Natural killer cell treated with Interleukin-12 subunit alpha and Interleukin-12 subunit beta and Interleukin-15 and Interleukin-18, amount 100 ng/mL, for 72 hours (primary cell): ENCODE results near the gene PPIA. TPM values are rescaled to one million over a fixed set of nuclear protein-coding genes. Genes with fewer than 3 reads are reported as not detected.

Experiments
- ATAC-seq, 2 donors: fragments of 150-1000 bp; cut with Tn5 transposase in 1 of 2; sonication (Bioruptor Pico), chemical (Tn5 transposase) in 1 of 2; 2 replicates each; pipeline ENCODE4 v1.10.0; 2021
- DNase-seq: peaks from one replicate; pipeline ENCODE4 v3.0.0; 2022; ENCODE audit warnings: low spot score
- H3K27ac Mint-ChIP-seq, 2 donors: 1 replicate in 1 of 2; 2 replicates in 1 of 2; pipeline ENCODE4 v1.8.0; 2022; ENCODE audit warnings: mixed read lengths in 2 of 2, mild to moderate bottlenecking in 1 of 2, moderate library complexity in 1 of 2
- H3K27me3 Mint-ChIP-seq, 2 donors: 1 replicate in 1 of 2; 2 replicates in 1 of 2; pipeline ENCODE4 v1.8.0; 2022; ENCODE audit warnings: mixed read lengths in 2 of 2
- H3K36me3 Mint-ChIP-seq: one replicate; pipeline ENCODE4 v1.8.0; 2022; ENCODE audit warnings: mixed read lengths
- H3K4me1 Mint-ChIP-seq, 2 donors: 1 replicate in 1 of 2; 2 replicates in 1 of 2; pipeline ENCODE4 v1.8.0; 2022; ENCODE audit warnings: low read depth in 2 of 2, mixed read lengths in 2 of 2, mild to moderate bottlenecking in 1 of 2
- H3K4me3 Mint-ChIP-seq: one replicate; pipeline ENCODE4 v1.8.0; 2022; ENCODE audit warnings: mixed read lengths
- H3K9me3 Mint-ChIP-seq: 2 replicates; pipeline ENCODE4 v1.8.0; 2022; ENCODE audit warnings: mixed read lengths
- total RNA-seq, 2 donors: library from RNA; stranded (reverse); gene quantifications; one replicate each; pipeline ENCODE4 v1.2.3, GENCODE V29; 2022

Gene PPIA
- total RNA-seq, result 1,000 to 10,000 TPM; 1,523 to 1,782 TPM

- Mint-ChIP-seq H3K4me3 (peak within 1 kb of the TSS; percentile 95), H3K27me3 (no peaks in the 10 kb centered on the region), H3K9me3 (no peaks in the 10 kb centered on the region), H3K36me3 (peaks cover 39% of the 10 kb centered on the region), H3K4me1 (peaks cover 26 to 37% of the 10 kb centered on the region in 2 donors), H3K27ac (peak within 1 kb of the TSS; percentile 95 to 96)
- DNase-seq (peak; percentile 99), ATAC-seq (peak; percentile 94 to 96)
These were observed at the start of gene PPIA for GRCh38 chr7:44796504-44797328. PPIA (plus strand) TSS chr7:44796681; CDS start chr7:44796725, 44 bp downstream.

GRCh38 chr7:44748045-44748947 lies 48.2 kb upstream of the PPIA start, which contains the start of gene ZMIZ2:
ZMIZ2 (plus strand) TSS chr7:44748847; CDS start chr7:44756250, 7,403 bp downstream.
- Mint-ChIP-seq H3K4me1 (peaks cover 33 to 36% of the 10 kb centered on the region in 2 donors), H3K36me3 (no peaks in the 10 kb centered on the region), H3K27ac (peak within 1 kb of the TSS; percentile 73 to 86), H3K27me3 (no peaks in the 10 kb centered on the region), H3K9me3 (no peaks in the 10 kb centered on the region), H3K4me3 (peak within 1 kb of the TSS; percentile 90)
- DNase-seq (peak; percentile 94), ATAC-seq (peak; percentile 95)

DNA sequence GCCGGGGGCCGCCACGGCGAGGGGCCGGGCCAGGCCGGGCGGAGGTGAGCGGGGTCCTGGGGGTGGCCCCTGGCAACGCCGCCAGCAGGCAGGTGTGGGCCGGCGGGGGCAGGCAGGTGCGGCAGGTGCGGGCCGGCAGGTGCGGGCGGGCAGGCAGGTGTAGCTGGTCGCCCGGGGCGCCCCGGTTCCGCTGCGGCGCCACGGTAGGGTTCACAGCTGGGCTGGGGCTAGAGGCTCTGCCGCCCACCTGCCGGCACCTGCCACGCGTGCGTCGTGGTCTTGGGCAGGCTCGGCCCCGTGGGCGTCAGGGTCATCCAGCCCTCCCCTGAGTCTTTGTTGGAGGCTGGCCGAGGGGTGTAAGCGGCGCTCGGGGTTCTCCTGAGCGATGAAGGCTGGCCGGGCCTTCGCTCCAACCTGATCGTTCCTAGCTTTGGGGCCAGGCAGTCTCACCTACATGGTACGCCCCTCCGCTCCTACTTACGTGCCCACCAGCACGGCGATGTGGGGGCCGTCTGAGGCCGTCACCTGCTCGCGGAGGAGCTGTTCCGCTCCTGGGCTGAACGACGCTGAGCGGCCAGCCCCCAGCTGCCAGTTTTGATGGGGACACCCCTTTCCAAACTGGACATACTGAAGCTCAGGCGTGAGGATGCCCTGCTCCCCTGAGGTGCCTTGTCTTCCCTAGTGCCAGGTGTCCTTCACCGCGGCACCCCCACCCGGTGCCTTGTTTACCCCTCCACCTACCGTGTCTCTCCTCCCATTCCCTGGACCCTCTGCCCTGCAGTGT lies 47.3 kb upstream of the PPIA start:
- Mint-ChIP-seq H3K27me3 (no peaks in the 10 kb centered on the region), H3K36me3 (no peaks in the 10 kb centered on the region), H3K4me3 (peak overlapping the region; percentile 90), H3K27ac (peak overlapping the region; percentile 48 to 86), H3K9me3 (no peaks in the 10 kb centered on the region), H3K4me1 (peaks cover 33 to 39% of the 10 kb centered on the region in 2 donors)
- ATAC-seq (peak; percentile 0 to 1), DNase-seq (no peak)

GRCh38 chr7:44749992-44750391 lies 46.5 kb upstream of the PPIA start:
- Mint-ChIP-seq H3K4me1 (peaks cover 33 to 42% of the 10 kb centered on the region in 2 donors), H3K9me3 (no peaks in the 10 kb centered on the region), H3K4me3 (peak overlapping the region; percentile 90), H3K36me3 (no peaks in the 10 kb centered on the region), H3K27ac (peak overlapping the region; percentile 48 to 86), H3K27me3 (no peaks in the 10 kb centered on the region)
- DNase-seq (no peak), ATAC-seq (no peak)

DNA sequence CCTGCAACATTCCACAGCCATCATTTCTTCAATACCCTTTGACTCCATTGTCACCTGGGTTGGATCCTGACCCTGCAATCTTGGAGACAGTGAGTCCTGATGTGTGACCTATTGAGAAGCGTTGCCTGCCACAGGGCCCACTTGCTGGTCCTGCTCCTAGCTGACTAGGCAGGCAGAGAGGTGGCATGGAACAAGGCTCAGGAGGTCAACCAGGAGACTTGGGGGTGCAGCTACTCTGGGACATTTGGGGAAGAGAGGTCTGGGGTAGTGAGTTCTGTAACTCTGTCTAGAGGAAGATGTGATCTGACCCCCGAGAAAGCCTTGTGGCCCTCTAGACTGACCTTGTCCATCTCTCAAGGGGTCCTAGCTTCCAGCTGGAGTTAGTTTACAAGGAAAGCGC lies 46.1 kb upstream of the PPIA start:
- DNase-seq, result no peak
- peak overlapping the region; percentile 90 for H3K4me3 Mint-ChIP-seq
- H3K27me3 Mint-ChIP-seq, result no peaks in the 10 kb centered on the region
- H3K4me1 Mint-ChIP-seq, result peaks cover 33 to 45% of the 10 kb centered on the region in 2 donors
- no peak for ATAC-seq
- H3K9me3 Mint-ChIP-seq, result no peaks in the 10 kb centered on the region
- no peaks in the 10 kb centered on the region for H3K36me3 Mint-ChIP-seq
- H3K27ac Mint-ChIP-seq, result peak overlapping the region; percentile 43 to 86

DNA sequence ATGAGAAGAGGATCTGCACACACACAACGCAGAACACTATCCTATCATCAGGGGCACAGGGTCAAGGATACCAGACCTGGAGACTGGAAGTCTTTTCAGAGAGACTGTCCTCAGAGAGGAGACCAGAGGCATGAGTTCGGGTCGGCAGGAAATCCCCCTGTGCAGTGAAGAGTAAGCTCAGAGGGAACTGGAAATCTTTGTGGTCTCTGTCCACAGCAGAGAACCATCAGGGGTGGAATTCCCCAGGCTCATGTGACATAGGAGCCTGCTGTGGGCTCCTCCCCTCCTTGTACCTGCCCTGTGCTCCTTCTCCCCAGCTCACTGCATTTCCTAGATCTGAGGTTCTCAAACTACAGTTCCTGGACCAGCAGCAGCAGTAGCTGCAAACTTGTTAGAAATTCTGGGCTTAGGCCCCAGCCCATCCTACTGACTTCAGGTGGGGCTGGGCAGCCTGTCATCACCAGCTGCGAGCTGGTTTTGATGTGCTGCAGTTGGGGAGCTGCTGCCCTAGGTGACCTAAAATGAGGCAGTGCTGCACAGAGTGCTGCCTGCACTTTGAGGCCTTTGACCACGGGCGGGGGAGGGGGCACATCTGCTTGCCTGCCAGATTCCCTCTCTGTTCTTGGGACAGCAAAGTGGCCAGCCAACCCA lies 45.4 kb upstream of the PPIA start:
- Mint-ChIP-seq H3K9me3 (no peaks in the 10 kb centered on the region), H3K27me3 (no peaks in the 10 kb centered on the region), H3K4me3 (peak overlapping the region; percentile 90), H3K27ac (peak overlapping the region; percentile 43 to 86), H3K36me3 (no peaks in the 10 kb centered on the region), H3K4me1 (peaks cover 33 to 45% of the 10 kb centered on the region in 2 donors)
- DNase-seq, result peak; percentile 82
- ATAC-seq, result peak; percentile 21 to 57

GRCh38 chr7:44752822-44753221 lies 43.7 kb upstream of the PPIA start:
- peak overlapping the region; percentile 46 to 87 for H3K27ac Mint-ChIP-seq

GRCh38 chr7:44754802-44755697 lies 41.4 kb upstream of the PPIA start:
- no peak for DNase-seq
- H3K4me3 Mint-ChIP-seq, result no peak overlapping the region
- no peaks in the 10 kb centered on the region for H3K27me3 Mint-ChIP-seq
- H3K27ac Mint-ChIP-seq, result peak overlapping the region in 1 of 2 donors; percentile 63
- no peaks in the 10 kb centered on the region for H3K36me3 Mint-ChIP-seq
- peaks cover 19 to 30% of the 10 kb centered on the region in 2 donors for H3K4me1 Mint-ChIP-seq
- ATAC-seq, result no peak
- no peaks in the 10 kb centered on the region for H3K9me3 Mint-ChIP-seq

More at GRCh38 chr7:44752822-44753221, 43.7 kb upstream of the PPIA start:
- ATAC-seq (no peak), DNase-seq (no peak)
- H3K36me3 Mint-ChIP-seq, result no peaks in the 10 kb centered on the region
- H3K4me3 Mint-ChIP-seq, result peak overlapping the region; percentile 62
- H3K9me3 Mint-ChIP-seq, result no peaks in the 10 kb centered on the region
- H3K4me1 Mint-ChIP-seq, result peaks cover 28 to 36% of the 10 kb centered on the region in 2 donors
- no peaks in the 10 kb centered on the region for H3K27me3 Mint-ChIP-seq

DNA sequence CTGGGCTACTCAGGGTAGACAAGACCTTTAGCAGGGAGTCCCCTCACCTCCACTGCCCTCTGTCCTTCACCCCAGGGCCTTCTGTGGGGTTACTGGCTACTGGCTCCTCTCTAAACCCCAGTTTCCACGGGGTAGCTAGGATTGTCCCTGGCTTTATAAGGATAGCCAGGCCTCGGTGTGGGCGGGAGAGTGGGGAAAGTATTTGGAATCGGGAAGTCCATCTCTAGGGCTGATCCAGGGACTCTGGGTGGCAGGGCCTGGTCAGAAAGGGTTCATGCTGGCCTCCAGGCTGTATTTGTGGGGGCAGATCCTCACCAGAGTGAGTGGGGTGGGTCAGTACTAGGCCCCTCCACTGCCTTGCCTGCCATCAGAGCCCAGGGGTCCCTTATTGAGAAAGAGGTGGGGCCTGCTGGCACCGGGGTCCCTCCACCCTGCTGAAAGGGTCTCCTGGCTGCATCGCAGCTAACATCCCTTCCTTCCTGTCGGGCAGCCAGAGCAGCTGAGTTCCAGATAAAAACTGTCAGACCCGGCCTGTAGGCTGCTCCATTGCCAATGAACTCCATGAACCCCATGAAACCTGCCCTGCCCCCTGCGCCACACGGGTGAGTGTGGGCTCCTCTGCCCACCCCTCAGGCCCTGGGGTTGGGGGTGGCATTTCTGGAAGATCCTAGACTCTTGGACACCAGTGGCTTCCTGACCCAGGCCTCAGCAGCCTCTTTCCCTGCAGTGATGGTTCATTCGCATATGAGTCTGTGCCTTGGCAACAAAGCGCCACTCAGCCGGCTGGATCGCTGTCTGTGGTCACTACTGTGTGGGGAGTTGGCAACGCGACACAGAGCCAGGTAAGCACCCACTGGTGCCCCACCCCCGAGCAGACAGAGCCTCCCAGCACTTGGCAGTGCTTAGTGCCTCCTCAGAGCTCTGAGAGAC lies 40.5 kb upstream of the PPIA start:
- no peak for DNase-seq
- no peaks in the 10 kb centered on the region for H3K9me3 Mint-ChIP-seq
- peaks cover 10 to 21% of the 10 kb centered on the region in 2 donors for H3K4me1 Mint-ChIP-seq
- no peak overlapping the region for H3K27ac Mint-ChIP-seq
- no peak overlapping the region for H3K4me3 Mint-ChIP-seq
- no peak for ATAC-seq
- H3K27me3 Mint-ChIP-seq, result no peaks in the 10 kb centered on the region
- no peaks in the 10 kb centered on the region for H3K36me3 Mint-ChIP-seq

DNA sequence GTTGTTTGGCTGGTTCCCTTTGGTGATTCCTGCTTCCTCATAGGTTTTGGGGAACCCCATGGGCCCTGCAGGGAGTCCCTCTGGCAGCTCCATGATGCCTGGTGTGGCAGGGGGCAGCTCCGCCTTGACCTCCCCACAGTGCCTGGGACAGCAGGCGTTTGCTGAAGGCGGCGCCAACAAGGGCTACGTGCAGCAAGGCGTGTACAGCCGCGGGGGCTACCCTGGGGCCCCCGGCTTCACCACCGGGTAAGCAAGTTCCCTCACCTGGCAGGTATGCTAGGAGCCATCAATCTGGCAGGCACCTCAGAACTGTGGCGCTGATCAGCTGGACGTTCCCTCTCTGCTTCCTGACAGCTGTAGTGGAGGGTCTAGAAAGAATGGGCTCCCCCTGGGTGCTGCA lies 39.6 kb upstream of the PPIA start:
- H3K27me3 Mint-ChIP-seq, result no peaks in the 10 kb centered on the region
- H3K4me1 Mint-ChIP-seq, result peaks cover 6 to 16% of the 10 kb centered on the region in 2 donors
- no peaks in the 10 kb centered on the region for H3K9me3 Mint-ChIP-seq
- no peak overlapping the region for H3K4me3 Mint-ChIP-seq
- no peak overlapping the region for H3K27ac Mint-ChIP-seq
- ATAC-seq (no peak), DNase-seq (no peak)
- no peaks in the 10 kb centered on the region for H3K36me3 Mint-ChIP-seq

- no peaks in the 10 kb centered on the region for H3K36me3 Mint-ChIP-seq
- H3K27ac Mint-ChIP-seq, result no peak overlapping the region
- ATAC-seq (no peak), DNase-seq (no peak)
- peaks cover 4 to 14% of the 10 kb centered on the region in 2 donors for H3K4me1 Mint-ChIP-seq
- H3K4me3 Mint-ChIP-seq, result no peak overlapping the region
- H3K9me3 Mint-ChIP-seq, result no peaks in the 10 kb centered on the region
- no peaks in the 10 kb centered on the region for H3K27me3 Mint-ChIP-seq
These were observed 39.2 kb upstream of the PPIA start for GRCh38 chr7:44757311-44757710.
